ENCODE measurements around the gene GALNT9.

GALNT9 gene

DNA sequence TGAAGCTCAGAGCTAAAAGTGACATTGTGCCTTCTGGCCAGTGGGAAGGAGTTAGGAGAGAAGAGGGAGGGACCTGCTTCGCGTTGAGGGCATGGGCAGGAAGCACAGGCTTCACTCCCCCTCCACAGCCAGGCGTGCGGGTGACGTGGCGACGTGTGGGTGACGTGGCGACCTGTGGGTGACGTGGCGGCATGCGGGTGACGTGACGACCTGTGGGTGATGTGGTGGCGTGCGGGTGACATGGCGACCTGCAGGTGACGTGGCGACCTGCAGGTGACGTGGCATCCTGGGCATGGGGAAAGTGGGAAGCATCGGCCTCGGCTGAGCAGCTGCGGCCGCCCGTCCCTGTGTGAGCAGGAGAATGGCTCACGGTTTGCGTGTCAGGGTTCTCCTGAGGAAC, 8.2 kb upstream of the GALNT9 start:
- TF ChIP-seq, protein P1, sequence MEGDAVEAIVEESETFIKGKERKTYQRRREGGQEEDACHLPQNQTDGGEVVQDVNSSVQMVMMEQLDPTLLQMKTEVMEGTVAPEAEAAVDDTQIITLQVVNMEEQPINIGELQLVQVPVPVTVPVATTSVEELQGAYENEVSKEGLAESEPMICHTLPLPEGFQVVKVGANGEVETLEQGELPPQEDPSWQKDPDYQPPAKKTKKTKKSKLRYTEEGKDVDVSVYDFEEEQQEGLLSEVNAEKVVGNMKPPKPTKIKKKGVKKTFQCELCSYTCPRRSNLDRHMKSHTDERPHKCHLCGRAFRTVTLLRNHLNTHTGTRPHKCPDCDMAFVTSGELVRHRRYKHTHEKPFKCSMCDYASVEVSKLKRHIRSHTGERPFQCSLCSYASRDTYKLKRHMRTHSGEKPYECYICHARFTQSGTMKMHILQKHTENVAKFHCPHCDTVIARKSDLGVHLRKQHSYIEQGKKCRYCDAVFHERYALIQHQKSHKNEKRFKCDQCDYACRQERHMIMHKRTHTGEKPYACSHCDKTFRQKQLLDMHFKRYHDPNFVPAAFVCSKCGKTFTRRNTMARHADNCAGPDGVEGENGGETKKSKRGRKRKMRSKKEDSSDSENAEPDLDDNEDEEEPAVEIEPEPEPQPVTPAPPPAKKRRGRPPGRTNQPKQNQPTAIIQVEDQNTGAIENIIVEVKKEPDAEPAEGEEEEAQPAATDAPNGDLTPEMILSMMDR (conservative IDR thresholded peaks at IDR 0.05; ENCODE audit: control insufficient read depth, insufficient read depth, low read depth, low read length): no peak
- no peak overlapping the region for H3K4me3 ChIP-seq (ENCODE audit: control insufficient read depth, low read depth, low read length)
- DNase-seq (ENCODE audit: low read depth): no peak

DNA sequence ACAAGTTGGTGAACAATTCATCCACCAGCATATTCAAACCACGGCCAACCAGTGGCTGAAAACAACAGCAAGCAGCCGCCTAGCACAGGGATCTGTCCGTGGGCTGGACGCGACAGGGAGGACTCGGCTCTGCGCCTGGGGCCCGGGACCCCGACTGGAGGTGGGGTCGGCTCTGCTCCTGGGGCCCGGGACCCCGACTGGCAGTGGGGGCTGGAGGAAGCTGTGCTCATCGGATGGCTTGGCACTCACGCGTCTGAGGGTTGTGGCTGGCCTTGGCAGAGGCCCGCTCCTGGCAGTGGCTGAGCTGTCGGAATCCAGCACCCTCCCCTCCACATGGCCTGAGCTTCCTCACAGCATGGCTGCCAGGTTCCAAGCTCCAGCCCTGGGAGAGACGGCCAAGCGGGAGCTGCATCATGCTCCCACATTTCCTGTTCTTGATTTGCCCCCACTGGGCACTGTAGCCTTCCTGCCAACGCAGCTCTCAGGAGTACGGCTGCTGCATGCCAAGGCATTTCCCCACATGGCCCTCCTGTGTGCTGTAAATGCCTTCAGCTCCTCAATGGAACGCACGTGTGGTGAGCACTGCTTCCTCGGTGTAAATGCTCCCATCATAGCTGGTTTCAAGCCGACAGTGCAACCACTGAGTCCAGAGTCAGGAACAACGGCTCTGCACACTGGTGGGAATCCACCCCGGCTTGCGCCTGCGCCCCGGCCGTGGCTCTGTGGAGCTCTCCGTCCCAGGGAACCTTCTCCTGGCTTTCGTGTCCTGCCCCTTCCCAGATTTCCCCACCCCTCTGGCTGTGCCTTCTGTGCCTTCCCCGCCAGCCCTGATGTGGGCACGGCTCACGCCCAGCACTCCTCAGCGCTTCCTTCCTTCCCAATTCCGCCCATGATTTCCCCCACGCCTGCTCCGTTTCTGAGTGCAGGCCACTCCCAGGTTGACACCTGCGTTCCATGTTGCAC, 7.3 kb upstream of the GALNT9 start:
- TF ChIP-seq, protein P1 (conservative IDR thresholded peaks at IDR 0.05; ENCODE audit: control insufficient read depth, insufficient read depth, low read depth, low read length): no peak
- no peak for DNase-seq (ENCODE audit: low read depth)

DNA sequence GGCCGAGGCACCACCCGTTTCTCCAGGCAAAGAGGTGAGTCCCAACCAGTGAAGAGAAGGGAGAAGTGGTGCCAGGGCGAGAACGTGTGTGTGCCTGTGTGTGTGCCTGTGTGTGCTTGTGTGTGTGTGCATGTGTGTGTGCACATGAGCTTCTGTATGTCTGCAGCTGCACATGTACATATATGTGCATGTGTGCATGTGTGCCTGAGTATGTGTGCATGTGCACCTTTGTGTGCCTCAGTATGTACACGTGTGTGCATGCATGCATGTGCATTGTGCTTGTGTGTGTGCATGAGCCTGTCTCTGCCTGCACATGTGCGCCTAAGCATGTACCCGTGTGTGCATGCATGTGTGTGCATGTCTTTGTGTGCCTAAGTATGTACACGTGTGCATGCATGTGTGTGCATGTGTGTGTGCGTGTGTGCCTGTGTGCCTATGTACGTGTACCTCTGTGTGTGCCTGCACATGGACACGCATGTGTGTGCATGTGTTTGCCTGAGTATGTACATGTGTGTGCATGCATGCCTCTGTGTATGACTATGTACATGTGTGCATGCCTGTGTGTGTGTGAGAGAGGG, 5.9 kb upstream of the GALNT9 start:
- no peak overlapping the region for H3K4me3 ChIP-seq (ENCODE audit: control insufficient read depth, low read depth, low read length)
- TF ChIP-seq, protein P1 (conservative IDR thresholded peaks at IDR 0.05; ENCODE audit: control insufficient read depth, insufficient read depth, low read depth, low read length): no peak
- DNase-seq (ENCODE audit: low read depth): no peak

More for the DNA sequence above, 7.3 kb upstream of the GALNT9 start:
- no peak overlapping the region for H3K4me3 ChIP-seq (ENCODE audit: control insufficient read depth, low read depth, low read length)

DNA sequence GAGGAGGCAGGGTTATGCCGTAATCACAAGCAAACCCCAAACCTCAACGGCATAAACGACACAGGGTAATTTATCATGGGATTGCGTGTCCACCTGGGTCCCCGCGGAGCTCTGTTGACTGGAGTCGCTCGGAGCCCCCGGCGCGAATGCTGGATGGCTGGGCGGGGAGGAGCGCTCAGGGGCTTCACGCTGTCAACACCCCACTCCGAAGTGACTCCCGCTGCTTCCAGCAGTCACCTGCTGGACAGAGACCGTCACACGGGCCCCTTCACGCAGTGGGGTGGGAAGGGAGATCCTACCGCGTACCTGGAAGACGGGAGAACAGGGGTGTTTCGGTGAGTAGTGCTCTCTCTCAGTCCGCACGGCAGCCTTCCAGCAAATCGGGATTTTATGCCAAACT, 4.4 kb upstream of the GALNT9 start:
- no peak overlapping the region for H3K4me3 ChIP-seq (ENCODE audit: control insufficient read depth, low read depth, low read length)
- TF ChIP-seq, protein P1 (conservative IDR thresholded peaks at IDR 0.05; ENCODE audit: control insufficient read depth, insufficient read depth, low read depth, low read length): no peak
- no peak for DNase-seq (ENCODE audit: low read depth)

DNA sequence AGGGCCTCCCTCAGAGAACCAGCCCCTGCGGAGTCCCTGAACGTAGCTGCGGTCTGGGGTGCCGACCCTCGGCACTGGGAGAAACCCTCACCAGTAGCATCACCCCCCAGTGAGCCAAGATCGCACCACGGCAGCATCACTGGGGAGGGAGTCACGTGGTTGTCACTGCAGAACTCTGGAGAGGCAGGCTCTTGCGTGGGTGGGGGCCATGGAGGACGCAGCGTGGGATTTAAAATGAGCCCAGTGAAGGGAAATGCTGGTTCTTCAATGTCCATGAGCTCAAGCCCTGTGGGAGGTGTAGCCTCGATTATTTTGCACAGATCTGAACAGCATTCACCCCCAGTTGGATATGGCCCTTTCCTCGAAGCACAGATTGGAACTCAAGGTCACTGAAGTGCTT, 3.9 kb upstream of the GALNT9 start:
- H3K4me3 ChIP-seq (ENCODE audit: control insufficient read depth, low read depth, low read length): no peak overlapping the region
- no peak for DNase-seq (ENCODE audit: low read depth)
- TF ChIP-seq, protein P1 (conservative IDR thresholded peaks at IDR 0.05; ENCODE audit: control insufficient read depth, insufficient read depth, low read depth, low read length): no peak

DNA sequence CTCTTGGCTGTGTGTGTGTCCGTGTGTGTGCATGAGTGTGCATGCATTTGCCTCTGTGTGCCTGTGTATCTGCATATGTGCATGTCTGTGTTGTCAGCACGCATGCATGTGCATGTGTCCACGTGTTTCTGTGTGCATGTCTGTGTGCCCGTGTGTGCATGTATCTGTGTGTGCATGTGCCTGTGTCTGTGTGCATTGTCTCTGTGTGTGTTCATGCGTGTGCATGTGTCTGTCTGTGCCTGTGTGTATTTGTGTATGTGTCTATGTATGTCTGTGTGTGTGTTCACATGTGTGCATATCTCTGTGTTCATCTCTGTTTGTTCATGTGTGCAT, 1.1 kb upstream of the GALNT9 start:
- no peak overlapping the region for H3K4me3 ChIP-seq (ENCODE audit: control insufficient read depth, low read depth, low read length)
- TF ChIP-seq, protein P1 (conservative IDR thresholded peaks at IDR 0.05; ENCODE audit: control insufficient read depth, insufficient read depth, low read depth, low read length): no peak
- no peak for DNase-seq (ENCODE audit: low read depth)

Measured in fibroblast of mammary gland (primary cell).